OCI-LY7 (cell line): ENCODE data around the gene DMKN. TPM values are rescaled to one million over a fixed set of nuclear protein-coding genes. Genes with fewer than 3 reads are reported as not detected.

Source experiments
- BruUV-seq: library from RNA; stranded (reverse); fragments of 400-500 nt; replicated peaks from 2 replicates; lab custom pipeline; 2021; lab: Mats Ljungman, UMichigan
- CTCF ChIA-PET: fragments of 300-600 bp; sonication (Branson Sonifier 250); formaldehyde crosslinking; loops from one replicate; lab custom pipeline; 2022; ENCODE audit warnings: antibody characterized with exemption; ENCODE audit not compliant: unreplicated experiment; lab: Charles Lee
- POLR2A ChIA-PET: fragments of 300-600 bp; sonication (Branson Sonifier 250); formaldehyde crosslinking; loops from one replicate; lab custom pipeline; 2022; ENCODE audit warnings: antibody characterized with exemption; lab: Charles Lee
- DNase-seq: peaks from one replicate; pipeline ENCODE4 v3.0.0-alpha.2; 2015; ENCODE audit warnings: low spot score
- H2AFZ ChIP-seq: fragments of 200-600 bp; sonication (generic), shearing (Covaris generic); 2 replicates; pipeline ENCODE4 v1.6.1; 2014; ENCODE audit warnings: mild to moderate bottlenecking, antibody characterized with exemption, low read length, moderate library complexity
- H3K27ac ChIP-seq: fragments of 200-600 bp; sonication (generic); 2 replicates; pipeline ENCODE4 v1.5.1; 2014; ENCODE audit warnings: mixed run types, low read depth, mild to moderate bottlenecking, moderate library complexity, low read length, inconsistent platforms; ENCODE audit not compliant: poor library complexity, severe bottlenecking
- H3K36me3 ChIP-seq: fragments of 200-600 bp; sonication (generic); 2 replicates; pipeline ENCODE4 v1.6.1; 2014; ENCODE audit warnings: mild to moderate bottlenecking, antibody characterized with exemption, low read length, moderate library complexity, mixed read lengths; ENCODE audit not compliant: insufficient read depth
- H3K4me1 ChIP-seq: fragments of 200-600 bp; sonication (generic); 2 replicates; pipeline ENCODE4 v1.5.1; 2014; ENCODE audit warnings: mild to moderate bottlenecking, low read length; ENCODE audit not compliant: insufficient read depth, poor library complexity, severe bottlenecking
- H3K4me2 ChIP-seq: fragments of 200-600 bp; sonication (generic); 2 replicates; pipeline ENCODE4 v1.6.1; 2014; ENCODE audit warnings: mild to moderate bottlenecking, low read length
- H3K4me3 ChIP-seq: fragments of 200-600 bp; sonication (generic); 2 replicates; pipeline ENCODE4 v1.5.1; 2014; ENCODE audit warnings: mild to moderate bottlenecking, low read depth, low read length; ENCODE audit not compliant: poor library complexity, severe bottlenecking
- H3K79me2 ChIP-seq: fragments of 200-600 bp; sonication (generic); 2 replicates; pipeline ENCODE4 v1.6.1; 2016; ENCODE audit warnings: low read depth, mild to moderate bottlenecking, low read length, moderate library complexity, mixed read lengths; ENCODE audit not compliant: insufficient read depth
- H3K9me2 ChIP-seq: fragments of 200-600 bp; sonication (generic); 2 replicates; pipeline ENCODE4 v1.6.1; 2016; ENCODE audit warnings: mild to moderate bottlenecking, low read length, mixed read lengths; ENCODE audit not compliant: insufficient read depth
- H3K9me3 ChIP-seq: fragments of 200-600 bp; sonication (generic); 2 replicates; pipeline ENCODE4 v1.6.1; 2014; ENCODE audit warnings: mild to moderate bottlenecking, mixed run types, low read length, mixed read lengths
- H4K20me1 ChIP-seq: fragments of 200-600 bp; sonication (generic); 2 replicates; pipeline ENCODE4 v1.6.1; 2014; ENCODE audit warnings: mild to moderate bottlenecking, antibody characterized with exemption, low read length, moderate library complexity, mixed read lengths; ENCODE audit not compliant: insufficient read depth
- CTCF ChIP-seq: fragments of 200-600 bp; sonication (generic); conservative IDR thresholded peaks from 2 replicates; pipeline ENCODE4 v1.5.1; 2014; ENCODE audit warnings: mild to moderate bottlenecking, antibody characterized with exemption, low read length, moderate library complexity, mixed read lengths
- EZH2phosphoT487 ChIP-seq: fragments of 200-600 bp; sonication (generic); IDR thresholded peaks from 2 replicates; pipeline ENCODE4 v1.6.1; 2018; ENCODE audit warnings: low read depth, borderline replicate concordance, mild to moderate bottlenecking, mixed run types, antibody characterized with exemption, low read length, moderate library complexity, mixed read lengths
- intact Hi-C: fragments of 100-400 bp; cut with micrococcal nuclease; formaldehyde crosslinking; loops from one replicate; pipeline ENCODE4 v1.10.0; 2022; ENCODE audit not compliant: unreplicated experiment
- total RNA-seq, 2 experiments: library from RNA; depleted of rRNA in 1 of 2; stranded (reverse); fragments of >200 nt in 1 of 2; shearing (Covaris generic) in 1 of 2; gene quantifications; 2 replicates each; pipeline ENCODE4 v1.2.3, GENCODE V29; 2014 to 2022

DMKN gene
- total RNA-seq, 2 experiments from 2014 or later: not detected

GRCh38 chr19:35539850-35540249, 26.4 kb upstream of the DMKN start:
- peaks cover 24% of the 10 kb centered on the region for H3K4me1 ChIP-seq
- no peak overlapping the region for H3K4me3 ChIP-seq
- H3K4me2 ChIP-seq: no peak overlapping the region
- ChIA-PET POLR2A (no interaction called here), CTCF (no interaction called here)
- no peaks in the 10 kb centered on the region for H3K9me2 ChIP-seq
- peaks cover 10% of the 10 kb centered on the region; the same call in 1 of the 2 replicates for H3K79me2 ChIP-seq
- no peaks in the 10 kb centered on the region for H4K20me1 ChIP-seq
- intact Hi-C loops: no loop called here
- H3K9me3 ChIP-seq: no peaks in the 10 kb centered on the region
- no peak overlapping the region for H2AFZ ChIP-seq
- no TSS peak for BruUV-seq
- H3K27ac ChIP-seq: no peak overlapping the region
- no peak for DNase-seq
- no peak for TF ChIP-seq CTCF
- no peak for TF ChIP-seq EZH2phosphoT487
- H3K36me3 ChIP-seq: no peaks in the 10 kb centered on the region

- no peaks in the 10 kb centered on the region for H3K9me2 ChIP-seq
- H3K4me2 ChIP-seq: no peak overlapping the region
- H3K27ac ChIP-seq: no peak overlapping the region
- H3K36me3 ChIP-seq: no peaks in the 10 kb centered on the region
- POLR2A ChIA-PET: no interaction called here
- no peak overlapping the region for H3K4me3 ChIP-seq
- no peak for TF ChIP-seq EZH2phosphoT487
- TF ChIP-seq CTCF: no peak
- no TSS peak for BruUV-seq
- intact Hi-C loops: no loop called here
- CTCF ChIA-PET: no interaction called here
- no peaks in the 10 kb centered on the region for H4K20me1 ChIP-seq
- DNase-seq: no peak
- peaks cover 5% of the 10 kb centered on the region; the same call in 1 of the 2 replicates for H3K79me2 ChIP-seq
- H3K9me3 ChIP-seq: no peaks in the 10 kb centered on the region
- H2AFZ ChIP-seq: no peak overlapping the region
- peaks cover 20% of the 10 kb centered on the region for H3K4me1 ChIP-seq
Observed at GRCh38 chr19:35539314-35539713, 25.9 kb upstream of the DMKN start.

GRCh38 chr19:35534803-35535480, 21.5 kb upstream of the DMKN start:
- intact Hi-C loops: no loop called here
- no peaks in the 10 kb centered on the region for H3K36me3 ChIP-seq
- H3K9me2 ChIP-seq: no peaks in the 10 kb centered on the region
- H3K4me2 ChIP-seq: no peak overlapping the region
- TF ChIP-seq EZH2phosphoT487 (no peak), CTCF (no peak)
- H4K20me1 ChIP-seq: no peaks in the 10 kb centered on the region; the same call in 1 of the 2 replicates
- no peaks in the 10 kb centered on the region for H3K79me2 ChIP-seq
- POLR2A ChIA-PET: no interaction called here
- H3K9me3 ChIP-seq: no peaks in the 10 kb centered on the region
- no TSS peak for BruUV-seq
- H3K4me3 ChIP-seq: no peak overlapping the region
- no peak overlapping the region for H3K27ac ChIP-seq
- H2AFZ ChIP-seq: no peak overlapping the region
- CTCF ChIA-PET: no interaction called here
- H3K4me1 ChIP-seq: peaks cover 2% of the 10 kb centered on the region
- no peak for DNase-seq
